Nephron (organoid): ENCODE results near the gene NSMCE3.

ENCODE experiments used
- H3K27ac Mint-ChIP-seq, 3 experiments: 2 replicates each; pipeline ENCODE4 v1.8.0; 2020; ENCODE audit warnings: mixed read lengths in 3 of 3, mild to moderate bottlenecking in 2 of 3, moderate library complexity in 1 of 3
- H3K27me3 Mint-ChIP-seq: 2 replicates; pipeline ENCODE4 v1.8.0; 2021; ENCODE audit warnings: low read depth, mild to moderate bottlenecking, moderate library complexity, mixed read lengths
- H3K36me3 Mint-ChIP-seq: 2 replicates; pipeline ENCODE4 v1.8.0; 2020; ENCODE audit warnings: low read depth, mixed read lengths
- H3K4me1 Mint-ChIP-seq: 2 replicates; pipeline ENCODE4 v1.8.0; 2020; ENCODE audit warnings: mixed read lengths
- H3K4me3 Mint-ChIP-seq, 3 experiments: 2 replicates each; pipeline ENCODE4 v1.8.0; 2020; ENCODE audit warnings: mild to moderate bottlenecking in 3 of 3, mixed read lengths in 3 of 3, moderate library complexity in 2 of 3
- H3K9me3 Mint-ChIP-seq: 2 replicates; pipeline ENCODE4 v1.8.0; 2020; ENCODE audit warnings: mixed read lengths
- TF ChIP-seq, protein P1 (sequence below), 3 experiments: fragments of 200-600 bp; sonication (generic); IDR thresholded peaks; one replicate each; pipeline ENCODE4 v1.5.0; 2021; ENCODE audit warnings: antibody characterized with exemption in 3 of 3; ENCODE audit not compliant: unreplicated experiment in 3 of 3

The NSMCE3 gene

DNA sequence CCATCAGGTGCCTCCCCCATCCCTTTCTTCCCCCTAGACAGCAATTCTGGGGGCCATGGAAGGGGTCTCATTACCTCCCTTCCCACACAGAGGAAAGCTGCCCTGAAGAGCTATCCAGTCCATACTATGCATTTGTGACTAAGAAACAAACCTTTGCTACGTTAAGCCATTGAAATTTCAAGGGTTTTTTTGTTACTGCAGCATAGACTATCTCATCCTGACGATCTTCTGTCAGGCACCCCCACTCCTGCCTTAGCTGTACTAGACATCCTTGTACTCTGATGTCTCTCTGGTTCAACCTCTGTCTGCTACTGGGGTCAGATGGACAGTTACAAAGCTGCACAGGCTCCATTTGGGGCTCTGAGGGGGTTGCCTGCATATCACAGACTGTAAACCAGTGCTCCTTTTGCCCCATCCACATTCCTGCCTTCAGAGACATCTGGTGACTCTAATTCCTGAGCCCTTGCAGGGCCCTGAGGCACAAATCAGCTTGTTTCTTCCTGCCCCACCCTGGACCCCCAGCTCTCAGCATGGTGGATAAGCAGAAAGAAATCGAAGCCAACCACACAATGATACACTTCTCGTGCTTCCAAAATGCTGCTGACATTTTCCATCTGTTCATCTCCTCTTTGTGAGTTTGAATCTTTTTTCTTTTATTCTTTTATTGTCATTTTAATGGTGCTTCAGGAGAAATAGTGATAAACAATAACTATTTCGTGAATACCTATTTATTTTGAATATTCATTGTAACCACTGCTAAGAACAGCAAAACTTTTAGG lies 21.6 kb upstream of the NSMCE3 start:
- Mint-ChIP-seq H3K4me1 (peaks cover 4% of the 10 kb centered on the region), H3K9me3 (no peaks in the 10 kb centered on the region), H3K36me3 (no peaks in the 10 kb centered on the region), H3K27me3 (peaks cover 8% of the 10 kb centered on the region), H3K4me3 (no peak overlapping the region), H3K27ac (no peak overlapping the region)
- TF ChIP-seq, protein P1, sequence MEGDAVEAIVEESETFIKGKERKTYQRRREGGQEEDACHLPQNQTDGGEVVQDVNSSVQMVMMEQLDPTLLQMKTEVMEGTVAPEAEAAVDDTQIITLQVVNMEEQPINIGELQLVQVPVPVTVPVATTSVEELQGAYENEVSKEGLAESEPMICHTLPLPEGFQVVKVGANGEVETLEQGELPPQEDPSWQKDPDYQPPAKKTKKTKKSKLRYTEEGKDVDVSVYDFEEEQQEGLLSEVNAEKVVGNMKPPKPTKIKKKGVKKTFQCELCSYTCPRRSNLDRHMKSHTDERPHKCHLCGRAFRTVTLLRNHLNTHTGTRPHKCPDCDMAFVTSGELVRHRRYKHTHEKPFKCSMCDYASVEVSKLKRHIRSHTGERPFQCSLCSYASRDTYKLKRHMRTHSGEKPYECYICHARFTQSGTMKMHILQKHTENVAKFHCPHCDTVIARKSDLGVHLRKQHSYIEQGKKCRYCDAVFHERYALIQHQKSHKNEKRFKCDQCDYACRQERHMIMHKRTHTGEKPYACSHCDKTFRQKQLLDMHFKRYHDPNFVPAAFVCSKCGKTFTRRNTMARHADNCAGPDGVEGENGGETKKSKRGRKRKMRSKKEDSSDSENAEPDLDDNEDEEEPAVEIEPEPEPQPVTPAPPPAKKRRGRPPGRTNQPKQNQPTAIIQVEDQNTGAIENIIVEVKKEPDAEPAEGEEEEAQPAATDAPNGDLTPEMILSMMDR (IDR thresholded peaks at IDR 0.05; ENCODE audit: unreplicated experiment in 3 of 3): no peak

DNA sequence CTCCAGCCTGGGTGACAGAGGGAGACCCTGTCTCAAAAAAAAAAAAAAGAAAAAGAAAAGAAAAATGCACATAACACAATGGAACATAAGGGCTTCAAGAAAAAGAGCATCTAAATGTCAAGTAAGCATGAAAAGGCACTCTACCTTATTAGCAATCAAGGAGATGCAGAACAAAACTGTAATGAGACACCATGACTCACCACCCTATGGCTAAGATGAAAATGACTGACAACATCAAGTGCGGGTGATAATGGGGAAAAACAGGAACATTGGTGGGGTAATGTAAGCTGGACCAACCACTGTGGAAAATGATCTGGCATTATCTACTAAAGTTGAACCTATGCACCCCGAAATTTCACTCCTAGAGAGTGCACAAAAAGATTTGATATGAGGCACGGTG lies 19.6 kb upstream of the NSMCE3 start:
- Mint-ChIP-seq H3K27me3 (peaks cover 11% of the 10 kb centered on the region), H3K9me3 (no peaks in the 10 kb centered on the region), H3K4me3 (no peak overlapping the region), H3K27ac (no peak overlapping the region), H3K36me3 (no peaks in the 10 kb centered on the region), H3K4me1 (peaks cover 4% of the 10 kb centered on the region)
- TF ChIP-seq, protein P1 (IDR thresholded peaks at IDR 0.05; ENCODE audit: unreplicated experiment in 3 of 3): no peak

DNA sequence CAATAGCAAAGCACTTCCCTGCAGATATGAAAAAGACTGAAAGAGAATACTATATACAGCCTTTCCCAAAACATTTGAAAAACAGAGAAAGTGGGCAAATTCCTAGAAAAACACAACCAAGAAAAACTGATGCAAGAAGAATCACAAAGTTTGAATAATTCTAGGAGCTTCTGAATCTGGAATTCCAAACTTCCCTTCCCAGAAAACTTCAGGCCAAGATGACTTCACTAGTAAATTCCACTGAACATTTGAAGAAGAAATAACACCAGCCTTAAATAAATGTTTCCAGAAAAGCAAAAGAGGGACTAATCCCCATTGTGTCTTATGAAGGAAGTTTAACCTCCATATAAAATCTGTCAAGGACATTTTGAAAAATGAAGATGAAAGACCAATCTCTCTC lies 15.8 kb upstream of the NSMCE3 start:
- Mint-ChIP-seq H3K9me3 (no peaks in the 10 kb centered on the region), H3K27me3 (peaks cover 6% of the 10 kb centered on the region), H3K27ac (no peak overlapping the region), H3K36me3 (no peaks in the 10 kb centered on the region), H3K4me1 (no peaks in the 10 kb centered on the region), H3K4me3 (no peak overlapping the region)
- TF ChIP-seq, protein P1 (IDR thresholded peaks at IDR 0.05; ENCODE audit: unreplicated experiment in 3 of 3): no peak

DNA sequence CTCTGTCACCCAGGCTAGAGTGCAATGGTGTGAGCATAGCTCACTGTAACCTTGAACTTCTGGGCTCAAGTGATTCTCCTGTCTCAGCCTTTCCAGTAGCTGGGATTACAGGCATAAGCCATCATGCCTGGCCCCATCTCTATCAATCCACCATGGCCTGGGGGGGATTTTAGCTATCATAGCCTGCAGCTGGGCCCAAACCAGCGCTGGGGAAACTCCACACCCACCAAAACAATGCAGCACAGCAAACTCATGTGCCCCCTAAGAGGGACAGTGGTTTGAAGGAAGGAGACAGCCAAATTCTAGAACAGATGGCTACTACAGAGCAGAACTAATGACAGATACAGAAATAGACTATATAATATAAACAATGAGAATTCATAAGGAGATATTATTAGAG lies 13.8 kb upstream of the NSMCE3 start:
- Mint-ChIP-seq H3K9me3 (no peaks in the 10 kb centered on the region), H3K27me3 (peaks cover 6% of the 10 kb centered on the region), H3K4me3 (no peak overlapping the region), H3K36me3 (no peaks in the 10 kb centered on the region), H3K4me1 (no peaks in the 10 kb centered on the region), H3K27ac (no peak overlapping the region)
- TF ChIP-seq, protein P1 (IDR thresholded peaks at IDR 0.05; ENCODE audit: unreplicated experiment in 3 of 3): no peak

DNA sequence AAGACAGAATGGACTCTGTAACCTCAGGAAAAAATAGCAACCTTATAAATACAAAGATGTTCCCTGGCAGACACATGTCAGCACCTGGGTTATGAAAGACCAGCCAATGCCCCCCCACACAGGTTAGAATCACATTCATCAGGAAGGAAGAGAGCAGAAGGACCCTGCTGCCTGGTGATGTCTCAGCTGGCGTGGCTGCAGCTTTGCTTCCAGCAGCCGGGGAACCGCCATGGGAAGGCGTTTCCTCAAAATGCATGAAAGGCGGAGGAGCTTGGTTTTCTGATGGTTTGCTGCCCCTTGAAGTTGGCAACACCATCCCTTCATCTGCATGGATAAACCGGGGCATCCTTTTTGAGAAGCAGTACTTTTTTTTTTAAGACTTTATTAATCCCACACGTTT lies 10.9 kb upstream of the NSMCE3 start:
- Mint-ChIP-seq H3K27me3 (peaks cover 7% of the 10 kb centered on the region), H3K4me3 (no peak overlapping the region), H3K36me3 (no peaks in the 10 kb centered on the region), H3K27ac (no peak overlapping the region), H3K4me1 (no peaks in the 10 kb centered on the region), H3K9me3 (no peaks in the 10 kb centered on the region)
- TF ChIP-seq, protein P1 (IDR thresholded peaks at IDR 0.05; ENCODE audit: unreplicated experiment in 3 of 3): no peak
